ENCODE data around the gene PRAC2. TPM values are rescaled to one million over a fixed set of nuclear protein-coding genes. Genes with fewer than 3 reads are reported as not detected.

The PRAC2 gene
- total RNA-seq, 2 donors from 2014 or later: not detected

DNA sequence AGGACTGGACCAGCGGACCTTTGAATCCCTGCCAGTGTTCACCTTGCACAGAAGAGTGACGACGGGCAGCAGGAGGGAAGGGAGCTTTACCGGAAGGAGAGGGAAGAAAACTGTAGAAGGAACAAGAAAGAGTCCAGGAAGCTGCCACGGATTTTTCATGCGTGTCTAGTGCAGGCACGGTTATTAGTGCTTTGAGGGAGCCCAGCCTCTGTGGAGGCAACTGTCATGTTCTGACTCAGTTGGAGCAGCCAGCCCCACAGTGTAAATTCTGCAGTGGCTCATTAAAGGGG is 12.0 kb downstream of the PRAC2 start:
- WGBS, 2 experiments (ENCODE audit: insufficient coverage in 1 of 2, insufficient read length in 1 of 2): 17 to 21% methylated on average over 6 to 7 of the region's 7 CpGs
- Mint-ChIP-seq H3K9me3 (peaks cover 5% of the 10 kb centered on the region), H3K4me1 (peaks cover 9% of the 10 kb centered on the region), H3K27me3 (ENCODE audit: insufficient read depth) (peaks cover 100% of the 10 kb centered on the region), H3K4me3 (no peak overlapping the region), H3K36me3 (ENCODE audit: low read depth) (no peaks in the 10 kb centered on the region), H3K27ac (no peak overlapping the region)
- DNase-seq: peak; percentile 42
- TF ChIP-seq CTCF (conservative IDR thresholded peaks at IDR 0.05): no peak
- H3K27ac ChIP-seq (ENCODE audit: low read depth, low read length): no peak overlapping the region
- H3K9me3 ChIP-seq (ENCODE audit: control insufficient read depth, low read length): peaks cover 11% of the 10 kb centered on the region
- H3K4me3 ChIP-seq (ENCODE audit: low read length): no peak overlapping the region
- H3K27me3 ChIP-seq (ENCODE audit: control insufficient read depth, insufficient read depth, low read length, poor library complexity, severe bottlenecking): peaks cover 100% of the 10 kb centered on the region
- peaks cover 3% of the 10 kb centered on the region for H3K4me1 ChIP-seq (ENCODE audit: control insufficient read depth, insufficient read depth, low read length)
- H3K9ac ChIP-seq (ENCODE audit: extremely low read depth, low read length, poor library complexity, severe bottlenecking): no peak overlapping the region
- no peaks in the 10 kb centered on the region for H3K36me3 ChIP-seq (ENCODE audit: control insufficient read depth, insufficient read depth, low read length)

DNA sequence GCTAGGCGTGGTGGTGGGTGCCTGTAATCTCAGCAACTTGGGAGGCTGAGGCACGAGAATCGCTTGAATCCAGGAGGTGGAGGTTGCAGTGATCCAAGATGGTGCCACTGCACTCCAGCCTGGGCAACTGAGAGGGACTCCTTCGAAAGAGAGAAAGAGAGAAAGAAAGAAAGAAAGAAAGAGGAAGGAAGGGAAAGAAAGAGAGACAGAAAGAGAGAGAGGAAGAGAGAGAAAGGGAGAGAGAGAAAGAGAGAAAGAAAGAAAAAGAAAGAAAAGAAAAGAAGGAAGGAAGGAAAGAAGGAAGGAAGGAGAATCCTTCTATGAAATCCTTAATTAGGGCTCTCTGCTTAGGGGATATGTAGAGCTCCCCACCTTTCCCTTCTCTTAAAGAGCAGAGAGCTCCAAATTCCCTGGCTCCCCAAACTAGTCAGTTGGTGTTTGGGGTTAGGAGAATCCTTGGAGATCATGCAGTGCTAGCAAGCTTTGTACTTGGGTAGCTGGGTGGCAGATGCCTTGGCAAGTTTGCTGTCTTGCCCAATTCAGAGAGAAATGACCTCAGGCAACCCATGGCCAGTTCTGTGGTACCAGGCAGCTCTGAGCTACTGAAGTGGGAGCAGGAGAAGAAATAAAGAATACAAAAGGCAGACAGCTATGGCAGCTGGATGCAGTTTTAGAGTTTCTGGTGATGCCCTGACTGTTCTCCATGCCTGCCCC is 14.5 kb downstream of the PRAC2 start:
- Histone ChIP-seq H3K36me3 (ENCODE audit: control insufficient read depth, insufficient read depth, low read length) (no peaks in the 10 kb centered on the region), H3K27ac (ENCODE audit: low read depth, low read length) (no peak overlapping the region), H3K9ac (ENCODE audit: extremely low read depth, low read length, poor library complexity, severe bottlenecking) (no peak overlapping the region), H3K4me3 (ENCODE audit: low read length) (no peak overlapping the region), H3K27me3 (ENCODE audit: control insufficient read depth, insufficient read depth, low read length, poor library complexity, severe bottlenecking) (peaks cover 100% of the 10 kb centered on the region), H3K9me3 (ENCODE audit: control insufficient read depth, low read length) (peaks cover 11% of the 10 kb centered on the region), H3K4me1 (ENCODE audit: control insufficient read depth, insufficient read depth, low read length) (peaks cover 3% of the 10 kb centered on the region)
- WGBS, 2 experiments (ENCODE audit: insufficient coverage in 1 of 2, insufficient read length in 1 of 2): 72 to 75% methylated on average over 4 of the region's 4 CpGs
- Mint-ChIP-seq H3K27ac (no peak overlapping the region), H3K4me1 (peaks cover 9% of the 10 kb centered on the region), H3K4me3 (no peak overlapping the region), H3K27me3 (ENCODE audit: insufficient read depth) (peaks cover 100% of the 10 kb centered on the region), H3K36me3 (ENCODE audit: low read depth) (no peaks in the 10 kb centered on the region), H3K9me3 (peaks cover 5% of the 10 kb centered on the region)
- no peak for DNase-seq
- TF ChIP-seq CTCF (conservative IDR thresholded peaks at IDR 0.05): no peak

GRCh38 chr17:48738424-48738802 is 15.4 kb downstream of the PRAC2 start:
- H3K36me3 Mint-ChIP-seq (ENCODE audit: low read depth): no peaks in the 10 kb centered on the region
- H3K9me3 Mint-ChIP-seq: peaks cover 5% of the 10 kb centered on the region
- Histone ChIP-seq H3K9me3 (ENCODE audit: control insufficient read depth, low read length) (peaks cover 11% of the 10 kb centered on the region), H3K27ac (ENCODE audit: low read depth, low read length) (no peak overlapping the region), H3K27me3 (ENCODE audit: control insufficient read depth, insufficient read depth, low read length, poor library complexity, severe bottlenecking) (peaks cover 100% of the 10 kb centered on the region), H3K4me3 (ENCODE audit: low read length) (no peak overlapping the region), H3K9ac (ENCODE audit: extremely low read depth, low read length, poor library complexity, severe bottlenecking) (no peak overlapping the region), H3K4me1 (ENCODE audit: control insufficient read depth, insufficient read depth, low read length) (peaks cover 3% of the 10 kb centered on the region), H3K36me3 (ENCODE audit: control insufficient read depth, insufficient read depth, low read length) (no peaks in the 10 kb centered on the region)
- peak; percentile 63 for DNase-seq
- TF ChIP-seq CTCF (conservative IDR thresholded peaks at IDR 0.05): no peak
- H3K27ac Mint-ChIP-seq: no peak overlapping the region
- H3K27me3 Mint-ChIP-seq (ENCODE audit: insufficient read depth): peaks cover 100% of the 10 kb centered on the region
- H3K4me1 Mint-ChIP-seq: peaks cover 4% of the 10 kb centered on the region
- H3K4me3 Mint-ChIP-seq: no peak overlapping the region
- WGBS, 2 experiments (ENCODE audit: insufficient coverage in 1 of 2, insufficient read length in 1 of 2): 7 to 11% methylated on average over 6 to 11 of the region's 11 CpGs
